Middle frontal gyrus (tissue), 1 donor: Measurements from ENCODE around the gene CR2.
"Not testable (repeated sequence)": the region's sequence is repeated elsewhere in the genome, so short reads cannot be mapped to it uniquely, and the experiment has no call there.

Source experiments
- DNase-seq: peaks from one replicate; pipeline ENCODE4 v3.0.0-alpha.2; 2015; ENCODE audit warnings: low spot score; ENCODE audit errors: extremely low spot score

Gene CR2

DNA sequence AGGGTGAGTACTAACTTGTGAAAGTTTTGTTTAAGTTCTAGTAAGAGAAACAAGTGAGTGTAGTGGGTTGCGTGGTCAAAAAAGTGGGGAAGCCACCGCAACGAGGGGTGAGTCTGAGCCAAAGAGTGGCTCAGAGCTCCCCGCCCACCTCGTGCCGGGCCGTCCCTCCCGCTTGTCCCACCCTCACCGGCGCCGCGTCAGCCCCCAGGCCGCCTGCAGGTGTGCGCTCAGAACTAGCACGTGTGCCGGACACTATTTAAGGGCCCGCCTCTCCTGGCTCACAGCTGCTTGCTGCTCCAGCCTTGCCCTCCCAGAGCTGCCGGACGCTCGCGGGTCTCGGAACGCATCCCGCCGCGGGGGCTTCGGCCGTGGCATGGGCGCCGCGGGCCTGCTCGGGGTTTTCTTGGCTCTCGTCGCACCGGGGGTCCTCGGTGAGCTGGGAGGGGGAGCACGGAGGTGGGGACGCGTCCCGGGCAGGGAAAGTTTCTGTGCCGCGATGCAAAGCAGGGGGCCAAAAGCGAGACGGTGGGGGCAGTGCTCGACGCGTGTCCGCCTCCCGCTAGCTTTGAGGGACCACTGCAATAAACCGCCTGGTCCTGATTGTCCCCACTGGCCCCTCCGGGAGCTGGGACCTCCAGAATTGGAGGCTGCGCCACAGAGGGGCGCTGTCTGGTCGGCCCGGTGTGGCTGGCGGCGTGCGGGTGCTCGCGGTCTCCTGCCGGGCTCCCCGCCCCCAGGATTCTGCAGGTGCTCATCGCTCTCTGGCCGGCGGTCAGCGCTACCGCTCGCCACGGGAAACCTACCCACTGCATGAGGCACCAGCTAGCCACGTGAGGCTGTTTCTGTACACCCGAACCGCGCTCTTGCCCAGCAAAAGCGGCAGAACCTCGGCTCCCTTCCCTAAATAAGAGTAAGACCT lies at the start of gene CR2:
TSS of gene CR2 (plus strand) at position 283 of the 919 bp plus-strand sequence. CDS start at position 374, 91 bp downstream.
- DNase-seq, result no peak

- peak; percentile 40 for DNase-seq
Observed at GRCh38 chr1:207404849-207405525, 49.1 kb upstream of the CR2 start.

DNA sequence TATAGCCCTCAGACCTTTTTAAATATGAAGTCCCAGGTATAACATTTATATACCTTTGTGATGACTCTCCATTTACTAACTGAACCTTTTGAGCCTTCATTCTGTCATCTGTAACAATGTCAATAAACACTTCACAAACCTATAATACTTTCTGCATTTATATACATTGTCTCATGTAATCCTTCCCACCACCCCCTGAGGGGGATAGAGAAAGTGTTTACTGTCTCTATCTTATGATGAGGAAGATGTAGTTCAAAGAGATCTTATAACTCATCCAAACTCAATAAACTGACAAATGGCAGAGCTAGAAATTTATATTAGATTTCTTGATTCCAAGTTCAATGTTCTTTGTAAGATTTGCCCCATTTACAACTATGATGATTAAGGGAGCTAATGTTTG lies 48.3 kb upstream of the CR2 start:
- DNase-seq, result no peak

- no peak for DNase-seq
Observed at GRCh38 chr1:207407655-207408260, 46.4 kb upstream of the CR2 start.

DNA sequence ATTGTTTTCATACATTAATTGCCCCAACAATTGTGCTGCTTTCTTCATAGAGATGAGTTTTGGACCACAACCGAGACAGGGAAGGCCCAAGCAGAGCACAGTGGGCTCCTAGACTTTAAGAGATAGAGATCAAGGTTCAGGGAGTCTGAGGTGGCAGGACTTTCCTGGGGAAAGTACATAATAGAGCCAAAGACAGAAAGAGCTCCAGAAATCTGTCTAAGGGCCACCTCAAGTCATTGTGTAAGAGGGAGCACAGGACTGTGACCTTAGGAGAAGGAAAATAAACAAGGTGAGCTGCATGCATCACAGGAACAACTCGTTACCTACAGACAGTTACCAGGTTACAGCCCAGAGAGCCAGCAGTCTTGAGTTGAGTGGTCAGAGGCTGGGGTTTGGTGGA lies 41.3 kb upstream of the CR2 start:
- no peak for DNase-seq

- DNase-seq, result no peak
Observed at GRCh38 chr1:207414606-207415108, 39.5 kb upstream of the CR2 start.

DNA sequence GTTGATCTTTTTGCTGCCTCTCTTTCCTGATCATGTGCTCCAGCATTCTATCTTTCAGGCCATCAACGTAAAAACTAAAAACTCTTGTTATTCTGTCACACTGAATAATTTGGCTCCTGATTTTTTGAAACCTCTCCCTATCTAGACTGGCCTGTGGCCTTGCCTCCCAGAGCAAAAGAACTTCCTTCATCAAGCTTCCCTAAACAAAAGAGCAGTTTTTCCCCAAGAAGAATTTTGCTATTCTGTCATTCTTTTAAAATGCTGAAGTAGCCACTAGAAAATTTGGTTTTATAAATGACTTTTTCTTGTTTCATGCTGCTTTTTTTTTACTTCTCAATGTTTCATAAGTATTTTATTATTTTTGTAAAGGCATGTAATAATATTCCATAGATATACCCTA lies 37.1 kb upstream of the CR2 start:
- no peak for DNase-seq

- no peak for DNase-seq
Observed at GRCh38 chr1:207418351-207418750, 35.8 kb upstream of the CR2 start.

- no peak for DNase-seq
Observed at GRCh38 chr1:207420109-207420508, 34.0 kb upstream of the CR2 start.

DNA sequence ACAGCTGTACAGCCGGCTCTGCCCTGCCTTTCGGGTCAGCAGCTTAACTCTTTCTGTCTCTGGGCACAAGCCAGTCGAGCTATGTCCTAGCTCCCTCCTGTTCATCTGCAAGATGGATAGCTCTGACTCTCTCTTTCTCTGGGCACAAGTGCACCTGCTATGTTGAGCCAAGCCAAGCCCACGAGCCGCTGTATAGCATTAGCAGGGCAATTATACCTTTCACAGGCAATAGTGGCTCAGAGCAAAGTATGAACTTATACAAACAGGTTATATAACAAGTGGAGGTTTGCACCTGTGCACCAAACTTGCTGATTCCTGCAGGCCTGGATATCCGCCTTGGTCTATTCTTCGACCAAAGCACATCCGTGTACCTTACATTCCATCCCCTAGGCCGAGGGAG lies 33.0 kb upstream of the CR2 start:
- no peak for DNase-seq

DNA sequence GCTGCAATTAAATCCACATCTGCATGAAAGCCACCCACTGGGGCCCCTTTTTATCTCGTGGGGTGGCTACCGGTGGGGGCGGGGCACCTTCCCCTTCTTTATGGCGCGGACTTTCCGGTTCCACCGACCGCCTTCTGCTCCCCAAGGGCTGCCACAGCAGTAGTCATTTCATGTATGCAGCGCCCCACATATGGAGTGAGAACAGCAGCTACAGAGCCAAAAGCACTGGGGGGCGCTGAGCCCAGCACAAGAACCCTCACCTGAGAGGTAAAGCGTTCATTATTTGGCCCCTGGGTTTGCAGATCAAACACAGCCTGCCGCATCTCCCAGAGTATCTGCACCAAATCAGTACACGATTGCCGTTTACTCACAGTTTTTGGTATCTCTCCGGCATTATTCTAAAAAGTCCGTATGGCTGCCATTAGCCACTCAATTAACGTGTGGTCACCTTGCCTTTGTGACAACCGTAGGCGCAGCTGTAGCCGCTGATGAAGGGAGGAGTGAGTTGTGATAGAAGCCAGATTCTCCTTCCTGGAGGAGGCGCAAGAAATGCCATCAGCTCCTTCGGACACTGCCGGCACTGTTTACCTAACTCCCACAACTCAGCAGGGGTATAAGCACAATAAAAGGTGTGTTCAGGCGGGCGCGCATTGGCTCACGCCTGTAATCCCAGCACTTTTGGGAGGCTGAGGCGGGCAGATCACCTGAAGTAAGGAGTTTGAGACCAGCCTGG lies 30.4 kb upstream of the CR2 start:
- no peak for DNase-seq

DNA sequence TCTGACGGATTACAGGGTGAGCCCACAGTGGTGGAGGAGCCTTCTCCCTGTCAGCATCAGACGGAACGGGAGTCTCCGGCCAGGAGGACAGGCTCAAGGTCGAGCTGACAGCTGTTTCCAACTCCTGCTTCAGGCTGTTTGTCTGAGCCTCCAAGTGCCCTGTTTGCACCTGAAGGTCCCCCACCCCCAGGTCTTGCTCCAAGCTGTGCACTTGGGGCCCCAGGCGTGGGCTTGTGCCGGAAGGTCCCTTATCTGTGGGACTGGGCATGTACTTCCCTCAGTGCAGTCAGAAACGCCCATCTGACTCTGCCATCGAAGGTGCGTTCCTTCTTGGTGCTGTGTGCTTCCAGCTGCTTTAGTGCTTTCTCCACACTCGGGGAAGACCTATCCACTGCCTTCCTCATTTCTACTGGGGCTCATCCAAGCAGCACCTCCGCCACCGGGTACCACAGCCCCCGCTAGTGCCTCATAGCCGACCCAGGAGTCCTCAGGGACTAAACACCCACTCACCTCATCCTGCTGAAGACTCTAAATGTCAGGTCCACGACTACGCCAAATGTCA lies 29.5 kb upstream of the CR2 start:
- DNase-seq, result no peak

DNA sequence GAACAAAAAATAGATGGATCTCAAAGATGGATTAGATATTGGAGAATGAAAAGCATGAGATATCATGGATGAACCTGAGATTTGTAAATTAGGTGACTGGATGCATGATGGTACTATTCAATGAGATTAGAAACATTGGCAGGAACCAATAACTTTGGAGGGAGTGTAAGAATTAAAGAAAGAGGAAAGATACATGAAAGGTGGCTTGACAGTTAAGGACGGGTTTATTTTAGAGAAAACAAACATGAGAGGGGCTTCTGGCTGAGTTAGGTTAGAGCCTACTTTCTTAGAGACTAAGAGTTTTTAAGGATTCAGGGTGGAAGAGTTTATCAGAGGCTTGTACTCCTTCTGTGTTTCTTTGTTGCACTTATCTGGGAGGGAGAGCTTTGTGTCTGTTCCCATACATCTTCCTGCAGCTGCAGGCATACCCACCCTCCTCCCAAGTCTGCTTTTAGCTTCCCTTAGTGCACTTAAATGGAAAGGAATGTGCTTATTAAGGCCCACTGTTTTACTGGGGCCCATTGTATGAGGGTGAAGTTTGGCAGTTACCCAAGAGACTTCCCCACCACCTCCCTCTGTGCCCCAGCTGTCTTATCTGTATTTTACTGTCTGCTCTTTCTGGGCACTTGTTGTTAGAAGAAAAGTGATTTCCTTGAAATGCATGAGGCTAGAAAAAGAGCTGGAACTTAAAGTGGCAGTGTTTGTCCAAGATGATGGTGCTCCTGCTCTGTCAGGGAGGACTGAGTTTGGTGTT lies 26.1 kb upstream of the CR2 start:
- DNase-seq, result no peak

GRCh38 chr1:207428783-207429182 lies 25.3 kb upstream of the CR2 start:
- DNase-seq, result no peak

GRCh38 chr1:207429963-207430362 lies 24.2 kb upstream of the CR2 start:
- DNase-seq, result no peak

DNA sequence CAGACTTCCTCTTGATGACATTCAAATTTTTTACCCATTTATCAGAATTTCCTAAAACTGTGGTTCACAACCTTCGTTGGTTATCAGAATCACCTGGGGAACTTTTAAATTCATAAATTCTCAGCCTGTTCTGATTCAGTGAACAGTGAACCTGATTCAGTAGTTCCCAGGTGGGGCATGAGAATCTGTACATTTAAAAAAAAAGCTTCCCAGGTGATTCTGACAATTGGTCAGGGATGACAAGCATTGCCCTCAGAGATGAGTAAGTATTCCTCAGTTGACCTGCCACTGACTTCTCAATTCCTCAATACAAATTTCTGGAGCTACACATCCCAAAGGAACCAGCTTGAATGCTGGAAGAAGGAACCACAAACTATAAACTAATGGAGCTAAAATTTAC lies 23.5 kb upstream of the CR2 start:
- DNase-seq, result no peak

- DNase-seq, result no peak
Observed at GRCh38 chr1:207431508-207431907, 22.6 kb upstream of the CR2 start.

DNA sequence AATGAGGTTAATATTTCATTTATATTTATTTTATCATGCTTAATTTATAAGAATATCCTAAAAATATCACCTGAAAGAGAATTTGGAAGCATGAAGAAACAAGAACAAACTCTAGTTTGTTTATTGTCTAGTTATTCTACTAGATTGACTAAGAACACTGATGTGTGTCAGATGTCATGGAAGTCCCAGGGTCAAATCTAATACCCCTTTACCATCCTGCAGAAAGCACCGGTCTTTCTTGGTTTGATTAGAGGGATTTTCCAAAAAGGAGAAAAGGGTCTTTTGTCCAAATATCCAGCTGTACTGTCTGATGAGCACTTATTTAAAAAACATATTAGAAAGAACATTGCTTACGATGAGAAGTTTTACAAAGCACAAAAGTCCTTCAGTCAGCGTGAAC lies 20.7 kb upstream of the CR2 start:
- DNase-seq, result no peak

GRCh38 chr1:207436746-207437145 lies 17.4 kb upstream of the CR2 start:
- DNase-seq, result not testable (repeated sequence)

DNA sequence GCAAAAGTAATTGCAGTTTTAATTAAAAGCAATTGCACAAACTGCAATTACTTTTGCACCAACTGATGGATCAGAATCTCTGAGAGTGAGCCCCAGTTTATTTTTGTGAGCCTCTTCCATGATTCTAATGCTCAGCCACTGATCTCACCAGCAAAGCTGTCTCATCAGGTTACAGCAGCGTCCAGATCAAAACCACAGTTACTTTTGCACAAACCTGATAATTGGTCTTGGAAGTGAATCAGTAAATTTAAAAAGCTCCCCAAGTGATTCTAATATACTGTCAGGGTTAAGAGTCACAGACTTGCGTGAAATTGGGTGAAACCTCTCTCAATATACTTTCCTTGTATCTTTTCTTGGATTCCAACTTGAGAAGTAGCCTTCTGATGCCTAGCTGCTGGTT lies 13.5 kb upstream of the CR2 start:
- DNase-seq, result no peak
